K562 (cell line): ENCODE measurements around the gene PTCH1. TPM values are rescaled to one million over a fixed set of nuclear protein-coding genes. Genes with fewer than 3 reads are reported as not detected.
A peak's percentile ranks its signal among the peaks of the same experiment; 100 is the strongest.

Experiments
- ATAC-seq: fragments of 200-7000 bp; cut with Tn5 transposase; 3 replicates; pipeline ENCODE4 v1.9.1; 2020; ENCODE audit warnings: moderate library complexity
- BruUV-seq: library from RNA; stranded (reverse); fragments of 400-500 nt; replicated peaks from 2 replicates; lab custom pipeline; 2021; lab: Mats Ljungman, UMichigan
- CTCF ChIA-PET: fragments of 300-600 bp; formaldehyde crosslinking; extraction: SDS; loops from one replicate; lab custom pipeline; 2021; ENCODE audit warnings: low intra/inter-chr PET ratio; lab: Yijun Ruan, JAX
- POLR2A ChIA-PET: fragments of 300-600, 350-650 bp; sonication (Branson Sonifier 250); formaldehyde crosslinking; extraction: SDS; loops from one replicate; lab custom pipeline; 2021; ENCODE audit warnings: antibody characterized with exemption, inconsistent platforms; lab: Yijun Ruan, JAX
- DNase-seq, 4 experiments: peaks; one replicate each; pipeline versions ENCODE4 v3.0.0 to v3.0.0-alpha.2; 2011 to 2018; ENCODE audit warnings: low spot score in 3 of 4, mixed read lengths in 3 of 4; ENCODE audit errors: extremely low read depth in 1 of 4
- FAIRE-seq: peaks from 2 replicates; lab custom pipeline; 2011; peaks lifted over from hg19 to GRCh38; lab: Jason Lieb, UNC
- H2AFZ ChIP-seq: 2 replicates; pipeline ENCODE4 v1.6.0; 2011; ENCODE audit warnings: low read depth, low read length, control low read depth, inconsistent platforms
- H3K27ac ChIP-seq: fragments of 200-600 bp; 3 replicates; pipeline ENCODE4 v1.8.0; 2011; ENCODE audit warnings: low read depth, mild to moderate bottlenecking, control low read depth, inconsistent platforms, low read length, moderate library complexity, mixed read lengths; ENCODE audit errors: extremely low read depth
- H3K27me3 ChIP-seq, 2 experiments: fragments of 300-600 bp in 1 of 2; 2 replicates in 1 of 2; 3 replicates in 1 of 2; pipeline versions ENCODE4 v1.6.0 to v1.8.0; 2011; ENCODE audit warnings: inconsistent platforms in 2 of 2, low read length in 2 of 2, mild to moderate bottlenecking in 1 of 2, mixed read lengths in 1 of 2, moderate library complexity in 1 of 2; ENCODE audit not compliant: control insufficient read depth in 2 of 2, insufficient read depth in 2 of 2
- H3K36me3 ChIP-seq: fragments of 300-600 bp; 3 replicates; pipeline ENCODE4 v1.8.0; 2011; ENCODE audit warnings: mild to moderate bottlenecking, low read length, inconsistent platforms; ENCODE audit not compliant: control insufficient read depth, insufficient read depth
- H3K4me1 ChIP-seq, 2 experiments: fragments of 200-600 bp in 1 of 2; replicated peaks in 1 of 2; 2 replicates in 1 of 2; 3 replicates in 1 of 2; pipeline versions ENCODE4 v1.5.1 to v1.8.0; 2011; ENCODE audit warnings: inconsistent platforms in 2 of 2, low read length in 2 of 2, mild to moderate bottlenecking in 1 of 2, mixed read lengths in 1 of 2, moderate library complexity in 1 of 2; ENCODE audit not compliant: control insufficient read depth in 2 of 2, insufficient read depth in 2 of 2
- H3K4me2 ChIP-seq: 2 replicates; pipeline ENCODE4 v1.6.1; 2011; ENCODE audit warnings: low read length, control low read depth, inconsistent platforms, mixed read lengths; ENCODE audit not compliant: insufficient read depth
- H3K4me3 ChIP-seq: fragments of 200-600 bp; sonication (generic), shearing (Covaris generic); 2 replicates; pipeline ENCODE4 v1.5.1; 2016; ENCODE audit warnings: control low read depth, inconsistent platforms
- H3K79me2 ChIP-seq: fragments of 200-600 bp; 3 replicates; pipeline ENCODE4 v1.8.0; 2011; ENCODE audit warnings: low read length, inconsistent platforms; ENCODE audit not compliant: control insufficient read depth, insufficient read depth
- H3K9ac ChIP-seq, 2 experiments: 2 replicates each; pipeline versions ENCODE4 v1.6.0 to v1.6.1; 2011; ENCODE audit warnings: low read depth in 2 of 2, low read length in 2 of 2, control low read depth in 1 of 2, inconsistent platforms in 1 of 2, mild to moderate bottlenecking in 1 of 2, mixed read lengths in 1 of 2; ENCODE audit not compliant: insufficient read depth in 1 of 2
- H3K9me1 ChIP-seq: one replicate; pipeline ENCODE4 v1.6.0; 2011; ENCODE audit warnings: inconsistent platforms, mild to moderate bottlenecking, low read length, moderate library complexity; ENCODE audit not compliant: control insufficient read depth, insufficient read depth
- H3K9me3 ChIP-seq: replicated peaks from 2 replicates; pipeline ENCODE4 v1.5.1; 2011; ENCODE audit warnings: low read depth, low read length, inconsistent platforms; ENCODE audit not compliant: control insufficient read depth, insufficient read depth
- H4K20me1 ChIP-seq: replicated peaks from 2 replicates; pipeline ENCODE4 v1.6.1; 2011; ENCODE audit warnings: low read length, inconsistent platforms, mixed read lengths; ENCODE audit not compliant: control insufficient read depth, insufficient read depth
- BCL6 ChIP-seq: fragments of 250-450 bp; sonication (Bioruptor Pico); IDR thresholded peaks from 2 replicates; pipeline ENCODE4 v1.4.0; 2020
- FUS ChIP-seq: fragments of 200-400 bp; formaldehyde crosslinking; optimal IDR thresholded peaks from 2 replicates; pipeline ENCODE3; 2017; ENCODE audit warnings: low read depth, low read length
- HDAC1 ChIP-seq, 2 experiments: fragments of 450-650 bp; IDR thresholded peaks; 2 replicates each; pipeline ENCODE4 v1.6.1; 2016 to 2017; ENCODE audit warnings: inconsistent platforms in 1 of 2, mild to moderate bottlenecking in 1 of 2, moderate library complexity in 1 of 2
- MYC ChIP-seq, 2 experiments: fragments of 250-450 bp in 1 of 2; sonication (Bioruptor Pico) in 1 of 2; IDR thresholded peaks; 2 replicates each; pipeline versions ENCODE4 v1.5.1 to v1.6.1; 2012 to 2021; ENCODE audit warnings: low read depth in 2 of 2, borderline replicate concordance in 1 of 2, improper control_type of control experiment in 1 of 2, low read length in 1 of 2, mild to moderate bottlenecking in 1 of 2, moderate library complexity in 1 of 2
- NFE2L1 ChIP-seq: fragments of 450-650 bp; IDR thresholded peaks from 2 replicates; pipeline ENCODE4 v1.6.1; 2016; ENCODE audit warnings: missing genetic modification characterization, low read depth, mild to moderate bottlenecking, missing compliant biosample characterization, moderate library complexity, borderline replicate concordance
- PPARD ChIP-seq: fragments of 250-450 bp; sonication (Bioruptor Pico); IDR thresholded peaks from 2 replicates; pipeline ENCODE4 v1.8.0; 2022; ENCODE audit warnings: inconsistent platforms, mild to moderate bottlenecking, moderate library complexity
- REST ChIP-seq, 2 experiments: fragments of 450-650 bp; formaldehyde crosslinking in 1 of 2; IDR thresholded peaks; 2 replicates each; pipeline versions ENCODE4 v1.4.0 to v1.6.1; 2014 to 2020; ENCODE audit warnings: mild to moderate bottlenecking in 2 of 2, borderline replicate concordance in 1 of 2, low read depth in 1 of 2
- ZEB2 ChIP-seq: fragments of 450-650 bp; IDR thresholded peaks from 2 replicates; pipeline ENCODE4 v1.6.1; 2016
- WGBS: fragments of 100-300 bp; shearing (Covaris generic); methylation state at CpG from one replicate; pipeline ENCODE4 v1.1.6; 2016; ENCODE audit warnings: low coverage, mixed read lengths; ENCODE audit not compliant: insufficient coverage; ENCODE audit errors: missing lambda C conversion rate; 5-methylcytosine and 5-hydroxymethylcytosine counted together
- in situ Hi-C: fragments of 300-500 bp; cut with MboI; formaldehyde crosslinking; loops from 4 replicates; pipeline ENCODE4 v1.15.0; 2018; ENCODE audit warnings: inconsistent platforms, mixed read lengths
- intact Hi-C: fragments of 100-400 bp; cut with micrococcal nuclease; formaldehyde crosslinking; loops from 2 replicates; pipeline ENCODE4 v1.14.2; 2022
- polyA plus RNA-seq, 8 experiments: library from polyadenylated mRNA; depleted of rRNA in 4 of 8; stranded (reverse) in 5 of 8; unstranded in 3 of 8; fragments of >200 nt; fragmentation: Nextera tagmentation in 2 of 8; fragmentation: Illumina TruSeq in 1 of 8; extraction: Ambion mirVana in 2 of 8; extraction: Trizol in 1 of 8; gene quantifications; 2 replicates each; pipeline versions ENCODE4 v1.2.1 to v1.2.3, GENCODE V29; 2011 to 2014; ENCODE audit warnings: inconsistent platforms in 1 of 8, missing spikeins in 1 of 8
- total RNA-seq, 7 experiments: library from RNA; depleted of rRNA in 6 of 7; stranded (reverse); fragments of >200 nt in 6 of 7; fragmentation: Illumina TruSeq in 2 of 7; extraction: Trizol in 2 of 7; gene quantifications; 2 replicates each; pipeline versions ENCODE4 v1.2.1 to v1.2.3, GENCODE V29; 2011 to 2021; ENCODE audit warnings: low replicate concordance in 1 of 7
- TF ChIP-seq, protein P1 (sequence below): IDR thresholded peaks from 2 replicates; pipeline ENCODE4 v1.6.1; 2012; ENCODE audit warnings: low read depth, low read length, improper control_type of control experiment, borderline replicate concordance

Gene PTCH1
- total and polyA plus RNA-seq, 9 of the 15 experiments (the other 6 are each of a cell fraction or from before 2014, with no cell fraction given): 0.70 to 9.9 (median 3.8) TPM

- H3K27me3 ChIP-seq: no peaks in the 10 kb centered on the region
- FAIRE-seq: no peak
- H2AFZ ChIP-seq: no peak overlapping the region
- in situ Hi-C loops (no loop called here), intact Hi-C loops (no loop called here)
- H3K9ac ChIP-seq: no peak overlapping the region
- TF ChIP-seq MYC (IDR thresholded peaks at IDR 0.05; ENCODE audit: low read depth, low read length) (no peak), MYC (CRISPR knock-in tag; IDR thresholded peaks at IDR 0.05; ENCODE audit: borderline replicate concordance, low read depth) (no peak), BCL6 (CRISPR knock-in tag) (no peak), PPARD (CRISPR knock-in tag) (no peak), FUS (no peak), HDAC1 (IDR thresholded peaks at IDR 0.05) (no peak), ZEB2 (no peak), REST (IDR thresholded peaks at IDR 0.05; ENCODE audit: borderline replicate concordance) (0 out of 2 replicates have a peak, but pooled peaks have one; percentile 19), REST (CRISPR knock-in tag; IDR thresholded peaks at IDR 0.05; ENCODE audit: low read depth) (no peak), NFE2L1 (tag) (no peak)
- TF ChIP-seq, protein P1, sequence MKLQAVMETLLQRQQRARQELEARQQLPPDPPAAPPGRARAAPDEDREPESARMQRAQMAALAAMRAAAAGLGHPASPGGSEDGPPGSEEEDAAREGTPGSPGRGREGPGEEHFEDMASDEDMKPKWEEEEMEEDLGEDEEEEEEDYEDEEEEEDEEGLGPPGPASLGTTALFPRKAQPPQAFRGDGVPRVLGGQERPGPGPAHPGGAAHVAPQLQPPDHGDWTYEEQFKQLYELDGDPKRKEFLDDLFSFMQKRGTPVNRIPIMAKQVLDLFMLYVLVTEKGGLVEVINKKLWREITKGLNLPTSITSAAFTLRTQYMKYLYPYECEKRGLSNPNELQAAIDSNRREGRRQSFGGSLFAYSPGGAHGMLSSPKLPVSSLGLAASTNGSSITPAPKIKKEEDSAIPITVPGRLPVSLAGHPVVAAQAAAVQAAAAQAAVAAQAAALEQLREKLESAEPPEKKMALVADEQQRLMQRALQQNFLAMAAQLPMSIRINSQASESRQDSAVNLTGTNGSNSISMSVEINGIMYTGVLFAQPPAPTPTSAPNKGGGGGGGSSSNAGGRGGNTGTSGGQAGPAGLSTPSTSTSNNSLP: no peak
- H4K20me1 ChIP-seq: peaks cover 8% of the 10 kb centered on the region; the same call in 1 of the 2 replicates
- no peaks in the 10 kb centered on the region for H3K36me3 ChIP-seq
- no TSS peak for BruUV-seq
- no peaks in the 10 kb centered on the region for H3K9me1 ChIP-seq
- ChIA-PET POLR2A (interaction anchor here (1.0 to 1.8 kb wide), 2 partner anchors 8 to 11 kb away, joined by 3 to 4 read pairs; no protein-coding TSS in a partner anchor), CTCF (no interaction called here)
- no peak for ATAC-seq
- H3K9me3 ChIP-seq: no peaks in the 10 kb centered on the region
- H3K79me2 ChIP-seq: peaks cover 23% of the 10 kb centered on the region
- H3K4me2 ChIP-seq: no peak overlapping the region
- DNase-seq: no peak
- WGBS: 45% methylated on average over 9 of the region's 9 CpGs
- H3K27ac ChIP-seq: no peak overlapping the region
- no peak overlapping the region for H3K4me3 ChIP-seq
- peaks cover 5 to 17% of the 10 kb centered on the region in 2 experiments; a peak in 4 of 5 replicates for H3K4me1 ChIP-seq
These were observed 16.9 kb downstream of the PTCH1 start for GRCh38 chr9:95499847-95500246.
